ENCODE results near the gene IGHMBP2.

IGHMBP2 gene

GRCh38 chr11:68983801-68984200, 80.1 kb downstream of the IGHMBP2 start:
- no peak for DNase-seq (ENCODE audit: low read depth)
- TF ChIP-seq CTCF (IDR thresholded peaks at IDR 0.05; ENCODE audit: insufficient read depth, low read depth, low read length, missing control alignments): no peak
- no peak overlapping the region for H3K4me3 ChIP-seq (ENCODE audit: low read depth, low read length)

- H3K4me3 ChIP-seq (ENCODE audit: low read depth, low read length): no peak overlapping the region
- no peak for DNase-seq (ENCODE audit: low read depth)
- TF ChIP-seq CTCF (IDR thresholded peaks at IDR 0.05; ENCODE audit: insufficient read depth, low read depth, low read length, missing control alignments): no peak
Observed at GRCh38 chr11:68987211-68987610, 83.5 kb downstream of the IGHMBP2 start.

GRCh38 chr11:68988491-68988890, 84.8 kb downstream of the IGHMBP2 start:
- no peak for DNase-seq (ENCODE audit: low read depth)
- TF ChIP-seq CTCF (IDR thresholded peaks at IDR 0.05; ENCODE audit: insufficient read depth, low read depth, low read length, missing control alignments): no peak
- H3K4me3 ChIP-seq (ENCODE audit: low read depth, low read length): no peak overlapping the region
